Measurements from ENCODE around the gene POLG2. TPM values are rescaled to one million over a fixed set of nuclear protein-coding genes. Genes with fewer than 3 reads are reported as not detected.

The POLG2 gene
- total and polyA plus RNA-seq, 10 donors = 14.5 to 35.3 (median 20.5) TPM

DNA sequence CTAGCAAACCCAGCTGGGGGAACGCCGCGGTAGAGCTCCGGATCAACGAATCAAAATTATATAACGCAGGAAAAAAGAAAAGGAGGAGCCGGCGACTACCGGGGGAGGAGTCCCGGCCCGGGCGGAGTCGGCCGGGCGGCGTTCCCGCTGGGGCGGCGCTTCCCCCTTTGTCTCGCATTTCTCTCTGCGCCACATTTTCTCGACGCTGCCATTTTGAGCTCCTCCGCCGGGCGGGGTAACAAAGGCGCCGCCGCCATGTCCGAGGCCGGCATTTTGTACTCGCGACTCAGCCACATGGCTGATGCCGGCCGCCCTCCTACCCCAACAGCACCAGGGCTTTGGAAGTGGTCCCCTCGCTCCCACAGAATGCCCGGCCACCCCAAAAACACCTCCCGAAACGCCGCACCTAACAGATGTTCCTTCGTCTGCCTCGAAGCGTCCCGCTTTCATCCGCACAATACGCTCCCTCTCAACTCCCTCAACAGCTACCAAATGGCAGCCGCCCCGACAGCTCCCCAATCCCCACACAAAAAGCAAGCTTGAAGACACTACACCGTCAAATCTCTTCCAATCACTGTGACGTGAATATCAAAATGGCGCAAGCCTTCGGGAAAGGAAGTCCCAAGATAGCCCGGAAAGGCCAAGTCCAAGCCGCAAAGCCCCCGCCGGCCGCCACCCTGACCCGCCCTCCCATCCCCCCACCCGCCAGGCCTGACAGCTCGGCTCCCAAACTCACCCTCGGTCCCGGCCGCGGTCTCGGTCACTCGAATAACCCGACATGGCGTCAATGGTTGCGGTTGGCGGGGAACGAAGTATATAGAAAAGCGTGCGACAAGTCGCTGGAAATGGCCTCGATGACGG is 8.7 kb upstream of the POLG2 start:
- peak in 1 of 3 donors; percentile 54 for TF ChIP-seq POLR2A (IDR thresholded peaks at IDR 0.05)
- TF ChIP-seq POLR2AphosphoS5 (IDR thresholded peaks at IDR 0.05) = peak; percentile 86 to 93 (median 91)
- peak in 5 of 11 experiments; percentile 8 to 35 (median 18) for TF ChIP-seq CTCF (IDR thresholded peaks at IDR 0.05 in 8 of 11, conservative IDR thresholded peaks at IDR 0.05 in 3 of 11)
- peaks cover 9 to 63% (median 57%) of the 10 kb centered on the region in 6 donors for H3K36me3 ChIP-seq
- no peaks in the 10 kb centered on the region for H3K9me3 ChIP-seq
- no peaks in the 10 kb centered on the region for H3K27me3 ChIP-seq (replicated peaks in 1 of 7)
- 0 to 1% (median 0%) methylated on average over 67 to 76 of the region's 76 CpGs for WGBS, 5 donors
- DNase-seq = peak; percentile 97
- intact Hi-C loops (cut with DNase I; ENCODE audit: low total_unique reads) = no loop called here
- peaks cover 49 to 77% (median 71%) of the 10 kb centered on the region in 6 donors for H3K4me1 ChIP-seq
- H3K4me3 ChIP-seq = peak overlapping the region; percentile 70 to 96 (median 86)
- H3K27ac ChIP-seq = peak overlapping the region; percentile 99 to 100 (median 100)

DNA sequence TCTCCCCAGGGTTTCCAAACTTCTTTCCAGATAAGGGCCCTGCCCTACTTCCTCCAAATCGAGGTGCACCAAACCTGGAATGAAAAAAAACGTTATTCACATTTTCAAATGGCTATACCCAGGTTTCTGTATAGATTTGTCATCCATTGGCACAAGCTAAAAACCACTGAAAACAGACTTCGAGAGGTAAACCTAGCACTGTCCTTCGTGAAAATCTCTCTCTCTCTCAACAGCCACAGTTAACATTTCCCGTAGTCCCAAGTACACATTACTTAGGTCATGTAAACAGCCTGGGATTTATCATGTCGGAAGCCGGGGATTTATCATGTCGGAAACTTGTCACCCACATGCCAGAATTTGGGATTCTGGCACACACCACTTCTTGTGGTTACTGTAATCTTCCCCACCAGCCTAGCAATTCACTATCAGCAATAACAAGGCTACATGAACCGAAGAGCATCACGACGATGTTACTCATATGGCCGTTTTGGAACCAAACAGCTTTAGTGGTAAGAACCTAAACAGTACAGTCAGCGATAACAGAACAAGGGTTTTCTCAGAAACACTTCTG is 8.0 kb upstream of the POLG2 start:
- intact Hi-C loops (cut with DNase I; ENCODE audit: low total_unique reads) = no loop called here
- Histone ChIP-seq H3K36me3 (peaks cover 9 to 63% (median 57%) of the 10 kb centered on the region in 6 donors), H3K27ac (peak overlapping the region; percentile 99 to 100 (median 100)), H3K27me3 (replicated peaks in 1 of 7) (no peaks in the 10 kb centered on the region), H3K4me1 (peaks cover 49 to 78% (median 73%) of the 10 kb centered on the region in 6 donors), H3K4me3 (peak overlapping the region; percentile 70 to 96 (median 86)), H3K9me3 (no peaks in the 10 kb centered on the region)
- no peak for DNase-seq
- WGBS, 5 donors = 0 to 2% (median 1%) methylated on average over 13 of the region's 13 CpGs
- no peak for TF ChIP-seq POLR2AphosphoS5 (IDR thresholded peaks at IDR 0.05)
- TF ChIP-seq CTCF (IDR thresholded peaks at IDR 0.05 in 8 of 11, conservative IDR thresholded peaks at IDR 0.05 in 3 of 11) = no peak
- TF ChIP-seq POLR2A (IDR thresholded peaks at IDR 0.05) = no peak

GRCh38 chr17:64503821-64504768 is 7.2 kb upstream of the POLG2 start:
- 25 to 43% (median 37%) methylated on average over 7 of the region's 7 CpGs for WGBS, 5 donors
- H3K36me3 ChIP-seq = peaks cover 9 to 63% (median 59%) of the 10 kb centered on the region in 6 donors
- intact Hi-C loops (cut with DNase I; ENCODE audit: low total_unique reads) = no loop called here
- H3K4me1 ChIP-seq = peaks cover 45 to 78% (median 73%) of the 10 kb centered on the region in 6 donors
- peak overlapping the region; percentile 99 to 100 (median 100) for H3K27ac ChIP-seq
- DNase-seq = no peak
- TF ChIP-seq CTCF (IDR thresholded peaks at IDR 0.05 in 8 of 11, conservative IDR thresholded peaks at IDR 0.05 in 3 of 11) = no peak
- TF ChIP-seq POLR2AphosphoS5 (IDR thresholded peaks at IDR 0.05) = no peak
- no peak for TF ChIP-seq POLR2A (IDR thresholded peaks at IDR 0.05)
- no peaks in the 10 kb centered on the region for H3K9me3 ChIP-seq
- no peaks in the 10 kb centered on the region for H3K27me3 ChIP-seq (replicated peaks in 1 of 7)
- peak overlapping the region; percentile 70 to 96 (median 86) for H3K4me3 ChIP-seq
